OCI-LY7 (cell line): ENCODE results near the gene VSNL1. TPM values are rescaled to one million over a fixed set of nuclear protein-coding genes. Genes with fewer than 3 reads are reported as not detected.
A peak's percentile ranks its signal among the peaks of the same experiment; 100 is the strongest.

Experiments used
- BruUV-seq: library from RNA; stranded (reverse); fragments of 400-500 nt; replicated peaks from 2 replicates; lab custom pipeline; 2021; lab: Mats Ljungman, UMichigan
- CTCF ChIA-PET: fragments of 300-600 bp; sonication (Branson Sonifier 250); formaldehyde crosslinking; loops from one replicate; lab custom pipeline; 2022; ENCODE audit warnings: antibody characterized with exemption; ENCODE audit not compliant: unreplicated experiment; lab: Charles Lee
- POLR2A ChIA-PET: fragments of 300-600 bp; sonication (Branson Sonifier 250); formaldehyde crosslinking; loops from one replicate; lab custom pipeline; 2022; ENCODE audit warnings: antibody characterized with exemption; lab: Charles Lee
- DNase-seq: peaks from one replicate; pipeline ENCODE4 v3.0.0-alpha.2; 2015; ENCODE audit warnings: low spot score
- H2AFZ ChIP-seq: fragments of 200-600 bp; sonication (generic), shearing (Covaris generic); 2 replicates; pipeline ENCODE4 v1.6.1; 2014; ENCODE audit warnings: mild to moderate bottlenecking, antibody characterized with exemption, low read length, moderate library complexity
- H3K27ac ChIP-seq: fragments of 200-600 bp; sonication (generic); 2 replicates; pipeline ENCODE4 v1.5.1; 2014; ENCODE audit warnings: mixed run types, low read depth, mild to moderate bottlenecking, moderate library complexity, low read length, inconsistent platforms; ENCODE audit not compliant: poor library complexity, severe bottlenecking
- H3K36me3 ChIP-seq: fragments of 200-600 bp; sonication (generic); 2 replicates; pipeline ENCODE4 v1.6.1; 2014; ENCODE audit warnings: mild to moderate bottlenecking, antibody characterized with exemption, low read length, moderate library complexity, mixed read lengths; ENCODE audit not compliant: insufficient read depth
- H3K4me1 ChIP-seq: fragments of 200-600 bp; sonication (generic); 2 replicates; pipeline ENCODE4 v1.5.1; 2014; ENCODE audit warnings: mild to moderate bottlenecking, low read length; ENCODE audit not compliant: insufficient read depth, poor library complexity, severe bottlenecking
- H3K4me2 ChIP-seq: fragments of 200-600 bp; sonication (generic); 2 replicates; pipeline ENCODE4 v1.6.1; 2014; ENCODE audit warnings: mild to moderate bottlenecking, low read length
- H3K4me3 ChIP-seq: fragments of 200-600 bp; sonication (generic); 2 replicates; pipeline ENCODE4 v1.5.1; 2014; ENCODE audit warnings: mild to moderate bottlenecking, low read depth, low read length; ENCODE audit not compliant: poor library complexity, severe bottlenecking
- H3K79me2 ChIP-seq: fragments of 200-600 bp; sonication (generic); 2 replicates; pipeline ENCODE4 v1.6.1; 2016; ENCODE audit warnings: low read depth, mild to moderate bottlenecking, low read length, moderate library complexity, mixed read lengths; ENCODE audit not compliant: insufficient read depth
- H3K9me2 ChIP-seq: fragments of 200-600 bp; sonication (generic); 2 replicates; pipeline ENCODE4 v1.6.1; 2016; ENCODE audit warnings: mild to moderate bottlenecking, low read length, mixed read lengths; ENCODE audit not compliant: insufficient read depth
- H3K9me3 ChIP-seq: fragments of 200-600 bp; sonication (generic); 2 replicates; pipeline ENCODE4 v1.6.1; 2014; ENCODE audit warnings: mild to moderate bottlenecking, mixed run types, low read length, mixed read lengths
- H4K20me1 ChIP-seq: fragments of 200-600 bp; sonication (generic); 2 replicates; pipeline ENCODE4 v1.6.1; 2014; ENCODE audit warnings: mild to moderate bottlenecking, antibody characterized with exemption, low read length, moderate library complexity, mixed read lengths; ENCODE audit not compliant: insufficient read depth
- EZH2phosphoT487 ChIP-seq: fragments of 200-600 bp; sonication (generic); IDR thresholded peaks from 2 replicates; pipeline ENCODE4 v1.6.1; 2018; ENCODE audit warnings: low read depth, borderline replicate concordance, mild to moderate bottlenecking, mixed run types, antibody characterized with exemption, low read length, moderate library complexity, mixed read lengths
- intact Hi-C: fragments of 100-400 bp; cut with micrococcal nuclease; formaldehyde crosslinking; loops from one replicate; pipeline ENCODE4 v1.10.0; 2022; ENCODE audit not compliant: unreplicated experiment
- total RNA-seq, 2 experiments: library from RNA; depleted of rRNA in 1 of 2; stranded (reverse); fragments of >200 nt in 1 of 2; shearing (Covaris generic) in 1 of 2; gene quantifications; 2 replicates each; pipeline ENCODE4 v1.2.3, GENCODE V29; 2014 to 2022
- TF ChIP-seq, protein P1 (sequence below): fragments of 200-600 bp; sonication (generic); conservative IDR thresholded peaks from 2 replicates; pipeline ENCODE4 v1.5.1; 2014; ENCODE audit warnings: mild to moderate bottlenecking, antibody characterized with exemption, low read length, moderate library complexity, mixed read lengths

Gene VSNL1
- total RNA-seq, 2 experiments from 2014 or later = not detected

DNA sequence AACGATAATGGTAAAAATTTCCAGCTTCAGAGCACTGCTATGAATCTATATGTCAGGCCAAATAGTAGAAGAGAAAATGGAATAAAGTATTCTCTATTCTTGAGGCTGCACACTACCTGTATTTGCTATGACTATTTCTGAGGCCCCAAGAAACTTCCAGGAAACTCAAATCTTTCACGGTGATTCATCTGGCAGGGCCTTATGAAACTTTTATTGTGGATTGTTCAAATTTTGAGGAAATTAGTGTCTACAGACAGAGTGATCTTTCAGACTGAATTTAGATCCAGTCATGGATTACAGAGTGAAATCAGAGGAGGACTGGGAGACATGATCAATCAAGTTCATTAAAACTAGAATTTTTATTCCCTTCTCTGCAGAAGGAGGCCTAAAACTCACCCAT, 4.1 kb upstream of the VSNL1 start:
- no TSS peak for BruUV-seq
- no peak for DNase-seq
- Histone ChIP-seq H3K79me2 (no peaks in the 10 kb centered on the region), H3K4me3 (no peak overlapping the region), H4K20me1 (no peaks in the 10 kb centered on the region), H2AFZ (no peak overlapping the region), H3K4me2 (no peak overlapping the region), H3K9me3 (no peaks in the 10 kb centered on the region), H3K4me1 (no peaks in the 10 kb centered on the region), H3K36me3 (no peaks in the 10 kb centered on the region), H3K9me2 (no peaks in the 10 kb centered on the region), H3K27ac (no peak overlapping the region)
- POLR2A ChIA-PET = no interaction called here
- CTCF ChIA-PET = no interaction called here
- intact Hi-C loops = no loop called here
- TF ChIP-seq, protein P1, sequence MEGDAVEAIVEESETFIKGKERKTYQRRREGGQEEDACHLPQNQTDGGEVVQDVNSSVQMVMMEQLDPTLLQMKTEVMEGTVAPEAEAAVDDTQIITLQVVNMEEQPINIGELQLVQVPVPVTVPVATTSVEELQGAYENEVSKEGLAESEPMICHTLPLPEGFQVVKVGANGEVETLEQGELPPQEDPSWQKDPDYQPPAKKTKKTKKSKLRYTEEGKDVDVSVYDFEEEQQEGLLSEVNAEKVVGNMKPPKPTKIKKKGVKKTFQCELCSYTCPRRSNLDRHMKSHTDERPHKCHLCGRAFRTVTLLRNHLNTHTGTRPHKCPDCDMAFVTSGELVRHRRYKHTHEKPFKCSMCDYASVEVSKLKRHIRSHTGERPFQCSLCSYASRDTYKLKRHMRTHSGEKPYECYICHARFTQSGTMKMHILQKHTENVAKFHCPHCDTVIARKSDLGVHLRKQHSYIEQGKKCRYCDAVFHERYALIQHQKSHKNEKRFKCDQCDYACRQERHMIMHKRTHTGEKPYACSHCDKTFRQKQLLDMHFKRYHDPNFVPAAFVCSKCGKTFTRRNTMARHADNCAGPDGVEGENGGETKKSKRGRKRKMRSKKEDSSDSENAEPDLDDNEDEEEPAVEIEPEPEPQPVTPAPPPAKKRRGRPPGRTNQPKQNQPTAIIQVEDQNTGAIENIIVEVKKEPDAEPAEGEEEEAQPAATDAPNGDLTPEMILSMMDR = no peak
- no peak for TF ChIP-seq EZH2phosphoT487

DNA sequence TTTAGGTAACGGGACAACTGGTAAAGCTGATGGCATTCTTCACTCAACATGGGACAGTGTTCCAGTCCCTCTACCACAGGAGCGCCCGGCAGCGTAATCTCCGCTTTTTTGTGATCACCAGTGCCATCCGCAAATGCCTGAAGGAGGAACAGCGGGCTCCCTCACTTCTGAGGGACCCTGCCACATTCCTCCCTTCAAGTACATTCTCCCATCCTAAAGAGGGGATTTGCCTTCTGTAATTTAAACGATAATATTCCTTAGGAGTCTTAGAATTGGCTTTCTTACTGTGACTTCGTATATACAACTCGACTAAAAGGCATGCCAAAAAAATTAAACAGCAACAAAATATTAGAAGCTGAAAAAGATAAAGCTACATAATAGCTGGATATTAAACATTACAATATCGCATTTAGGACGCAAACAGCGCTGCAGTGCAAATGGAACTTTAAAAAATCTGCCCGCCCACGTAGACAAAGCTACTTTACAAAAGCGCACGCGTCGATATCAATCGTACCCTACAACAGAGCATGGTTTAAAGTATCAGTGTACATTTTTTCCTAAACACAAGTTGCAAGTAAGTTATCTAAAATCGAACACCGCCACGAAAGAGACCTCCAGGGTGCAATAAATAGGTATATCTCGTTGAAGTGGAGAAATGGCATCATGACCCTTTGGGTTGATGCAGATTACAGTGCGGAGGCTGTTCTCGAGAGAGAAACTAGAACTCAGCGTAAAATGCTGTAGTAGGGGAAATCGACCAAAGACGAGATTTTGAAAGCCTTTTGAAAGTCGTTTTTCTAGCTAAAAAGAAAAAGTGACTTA, 2.3 kb upstream of the VSNL1 start:
- POLR2A ChIA-PET = interaction anchor here (1.1 to 1.8 kb wide), 2 partner anchors 15 to 90 kb away, joined by 3 to 4 read pairs; no protein-coding TSS in a partner anchor
- no peak overlapping the region for H3K27ac ChIP-seq
- no TSS peak for BruUV-seq
- H3K36me3 ChIP-seq = no peaks in the 10 kb centered on the region
- no peak overlapping the region; the same call in 1 of the 2 replicates for H3K4me2 ChIP-seq
- H3K4me1 ChIP-seq = no peaks in the 10 kb centered on the region
- no peaks in the 10 kb centered on the region for H4K20me1 ChIP-seq
- no peaks in the 10 kb centered on the region for H3K9me3 ChIP-seq
- TF ChIP-seq EZH2phosphoT487 = peak; percentile 96
- TF ChIP-seq, protein P1 = no peak
- CTCF ChIA-PET = no interaction called here
- no peak overlapping the region for H2AFZ ChIP-seq
- intact Hi-C loops = no loop called here
- H3K79me2 ChIP-seq = no peaks in the 10 kb centered on the region
- H3K9me2 ChIP-seq = no peaks in the 10 kb centered on the region
- no peak overlapping the region for H3K4me3 ChIP-seq
- DNase-seq = no peak
